OCI-LY1 (cell line): ENCODE results near the gene CEMIP2.
"Not testable (repeated sequence)": the region's sequence is repeated elsewhere in the genome, so short reads cannot be mapped to it uniquely, and the experiment has no call there.

Source experiments
- H2AFZ ChIP-seq: fragments of 200-600 bp; sonication (generic), shearing (Covaris generic); 2 replicates; pipeline ENCODE4 v1.6.0; 2014; ENCODE audit warnings: antibody characterized with exemption, mild to moderate bottlenecking, low read length
- H3F3A ChIP-seq: fragments of 200-600 bp; sonication (generic), shearing (Covaris generic); 2 replicates; pipeline ENCODE4 v1.6.0; 2014; ENCODE audit warnings: mild to moderate bottlenecking, antibody characterized with exemption, low read length, moderate library complexity; ENCODE audit not compliant: insufficient read depth
- H3K27ac ChIP-seq: fragments of 200-600 bp; sonication (generic); 2 replicates; pipeline ENCODE4 v1.5.1; 2014; ENCODE audit warnings: low read length, mixed run types, mild to moderate bottlenecking, low read depth; ENCODE audit not compliant: poor library complexity, severe bottlenecking
- H3K27me3 ChIP-seq: fragments of 200-600 bp; sonication (generic); 2 replicates; pipeline ENCODE4 v1.6.0; 2014; ENCODE audit warnings: antibody characterized with exemption, mild to moderate bottlenecking, low read length, moderate library complexity; ENCODE audit not compliant: insufficient read depth
- H3K36me3 ChIP-seq: fragments of 200-600 bp; sonication (generic); 2 replicates; pipeline ENCODE4 v1.6.1; 2014; ENCODE audit warnings: mild to moderate bottlenecking, antibody characterized with exemption, low read length, moderate library complexity, mixed read lengths; ENCODE audit not compliant: insufficient read depth
- H3K4me1 ChIP-seq: fragments of 200-600 bp; sonication (generic); 2 replicates; pipeline ENCODE4 v1.5.1; 2014; ENCODE audit warnings: mild to moderate bottlenecking, low read length, moderate library complexity; ENCODE audit not compliant: insufficient read depth, severe bottlenecking
- H3K4me2 ChIP-seq: fragments of 200-600 bp; sonication (generic), shearing (Covaris generic); 2 replicates; pipeline ENCODE4 v1.6.1; 2014; ENCODE audit warnings: low read length
- H3K4me3 ChIP-seq: fragments of 200-600 bp; sonication (generic); 2 replicates; pipeline ENCODE4 v1.5.1; 2014; ENCODE audit warnings: low read length, low read depth, mild to moderate bottlenecking, mixed read lengths; ENCODE audit not compliant: poor library complexity, severe bottlenecking
- H3K79me2 ChIP-seq: fragments of 200-600 bp; shearing (Covaris generic); 2 replicates; pipeline ENCODE4 v1.6.1; 2016; ENCODE audit warnings: mixed run types, low read length, mixed read lengths; ENCODE audit not compliant: insufficient read depth
- H3K9ac ChIP-seq: fragments of 200-600 bp; sonication (generic), shearing (Covaris generic); 2 replicates; pipeline ENCODE4 v1.6.1; 2014; ENCODE audit warnings: mild to moderate bottlenecking, low read length, mixed read lengths
- H3K9me2 ChIP-seq: fragments of 200-600 bp; sonication (generic), shearing (Covaris generic); 2 replicates; pipeline ENCODE4 v1.6.1; 2014; ENCODE audit warnings: low read depth, mild to moderate bottlenecking, low read length, mixed read lengths
- H3K9me3 ChIP-seq: fragments of 200-600 bp; shearing (Covaris generic); 2 replicates; pipeline ENCODE4 v1.6.1; 2014; ENCODE audit warnings: low read length, mixed read lengths
- H4K20me1 ChIP-seq: fragments of 200-600 bp; sonication (generic), shearing (Covaris generic); 2 replicates; pipeline ENCODE4 v1.6.0; 2016; ENCODE audit warnings: mild to moderate bottlenecking, low read length; ENCODE audit not compliant: insufficient read depth
- CTCF ChIP-seq: fragments of 200-600 bp; sonication (generic), shearing (Covaris generic); IDR thresholded peaks from 2 replicates; pipeline ENCODE4 v1.5.1; 2017; ENCODE audit warnings: mild to moderate bottlenecking, antibody characterized with exemption, low read length, moderate library complexity, mixed read lengths
- EZH2 ChIP-seq: fragments of 200-600 bp; sonication (generic), shearing (Covaris generic); IDR thresholded peaks from 2 replicates; pipeline ENCODE4 v1.8.0; 2017; ENCODE audit warnings: borderline replicate concordance, mixed run types, mild to moderate bottlenecking, antibody characterized with exemption, low read length, moderate library complexity, mixed read lengths

The CEMIP2 gene

GRCh38 chr9:71694332-71694731, 74.0 kb downstream of the CEMIP2 start:
- no peak overlapping the region for H3K9ac ChIP-seq
- no peak overlapping the region for H3K4me3 ChIP-seq
- H3K36me3 ChIP-seq = no peaks in the 10 kb centered on the region
- no peaks in the 10 kb centered on the region for H3K9me2 ChIP-seq
- H4K20me1 ChIP-seq = no peaks in the 10 kb centered on the region
- no peak overlapping the region for H2AFZ ChIP-seq
- TF ChIP-seq CTCF (no peak), EZH2 (no peak)
- no peaks in the 10 kb centered on the region for H3K4me1 ChIP-seq
- H3K9me3 ChIP-seq = no peaks in the 10 kb centered on the region
- H3K4me2 ChIP-seq = no peak overlapping the region
- H3K79me2 ChIP-seq = no peaks in the 10 kb centered on the region
- no peaks in the 10 kb centered on the region for H3K27me3 ChIP-seq
- H3K27ac ChIP-seq = no peak overlapping the region
- H3F3A ChIP-seq = no peaks in the 10 kb centered on the region

- no peak overlapping the region for H3K4me2 ChIP-seq
- H4K20me1 ChIP-seq = no peaks in the 10 kb centered on the region
- no peaks in the 10 kb centered on the region for H3K79me2 ChIP-seq
- no peak overlapping the region for H3K27ac ChIP-seq
- TF ChIP-seq EZH2 (no peak), CTCF (no peak)
- H3K9ac ChIP-seq = no peak overlapping the region
- H3K4me1 ChIP-seq = no peaks in the 10 kb centered on the region
- no peaks in the 10 kb centered on the region for H3K9me2 ChIP-seq
- H2AFZ ChIP-seq = no peak overlapping the region
- H3F3A ChIP-seq = no peaks in the 10 kb centered on the region
- H3K36me3 ChIP-seq = no peaks in the 10 kb centered on the region
- no peaks in the 10 kb centered on the region for H3K9me3 ChIP-seq
- H3K4me3 ChIP-seq = no peak overlapping the region
- H3K27me3 ChIP-seq = no peaks in the 10 kb centered on the region
These were observed 74.7 kb downstream of the CEMIP2 start for GRCh38 chr9:71693607-71694006.

GRCh38 chr9:71692337-71692736, 76.0 kb downstream of the CEMIP2 start:
- Histone ChIP-seq H3K4me2 (no peak overlapping the region), H3K79me2 (no peaks in the 10 kb centered on the region), H3K9me3 (no peaks in the 10 kb centered on the region), H3K27ac (no peak overlapping the region), H3K36me3 (no peaks in the 10 kb centered on the region), H3K4me1 (no peaks in the 10 kb centered on the region), H3K27me3 (no peaks in the 10 kb centered on the region), H3K4me3 (no peak overlapping the region), H3K9ac (no peak overlapping the region), H2AFZ (no peak overlapping the region), H3F3A (no peaks in the 10 kb centered on the region), H4K20me1 (no peaks in the 10 kb centered on the region), H3K9me2 (no peaks in the 10 kb centered on the region)
- TF ChIP-seq CTCF (no peak), EZH2 (no peak)

GRCh38 chr9:71691576-71691975, 76.7 kb downstream of the CEMIP2 start:
- not testable (repeated sequence) for H3K79me2 ChIP-seq, H3K4me3 ChIP-seq, H3K9me3 ChIP-seq, H3K9me2 ChIP-seq, H3F3A ChIP-seq, H3K9ac ChIP-seq, H3K27ac ChIP-seq, H2AFZ ChIP-seq, H4K20me1 ChIP-seq, H3K27me3 ChIP-seq, H3K4me1 ChIP-seq, H3K36me3 ChIP-seq, H3K4me2 ChIP-seq
